SK-N-SH (cell line): ENCODE data around the gene MDK.

Experiments
- EP300 ChIP-seq, 2 experiments: IDR thresholded peaks; 2 replicates each; pipeline versions ENCODE4 v1.4.0 to v1.6.1; 2012; ENCODE audit warnings: borderline replicate concordance in 1 of 2, low read depth in 1 of 2, low read length in 1 of 2
- FOXJ3 ChIP-seq: sonication (generic); formaldehyde crosslinking; IDR thresholded peaks from 2 replicates; pipeline ENCODE4 v1.5.1; 2020; ENCODE audit warnings: mild to moderate bottlenecking, missing genetic modification reagents
- TF ChIP-seq, protein P1 (sequence below): fragments of 200-600 bp; sonication (generic); IDR thresholded peaks from 2 replicates; pipeline ENCODE4 v1.6.1; 2017; ENCODE audit warnings: antibody characterized with exemption, mild to moderate bottlenecking, moderate library complexity
- TF ChIP-seq, protein P2 (sequence below): IDR thresholded peaks from 2 replicates; pipeline ENCODE4 v1.4.0; 2012; ENCODE audit warnings: low read depth

DNA sequence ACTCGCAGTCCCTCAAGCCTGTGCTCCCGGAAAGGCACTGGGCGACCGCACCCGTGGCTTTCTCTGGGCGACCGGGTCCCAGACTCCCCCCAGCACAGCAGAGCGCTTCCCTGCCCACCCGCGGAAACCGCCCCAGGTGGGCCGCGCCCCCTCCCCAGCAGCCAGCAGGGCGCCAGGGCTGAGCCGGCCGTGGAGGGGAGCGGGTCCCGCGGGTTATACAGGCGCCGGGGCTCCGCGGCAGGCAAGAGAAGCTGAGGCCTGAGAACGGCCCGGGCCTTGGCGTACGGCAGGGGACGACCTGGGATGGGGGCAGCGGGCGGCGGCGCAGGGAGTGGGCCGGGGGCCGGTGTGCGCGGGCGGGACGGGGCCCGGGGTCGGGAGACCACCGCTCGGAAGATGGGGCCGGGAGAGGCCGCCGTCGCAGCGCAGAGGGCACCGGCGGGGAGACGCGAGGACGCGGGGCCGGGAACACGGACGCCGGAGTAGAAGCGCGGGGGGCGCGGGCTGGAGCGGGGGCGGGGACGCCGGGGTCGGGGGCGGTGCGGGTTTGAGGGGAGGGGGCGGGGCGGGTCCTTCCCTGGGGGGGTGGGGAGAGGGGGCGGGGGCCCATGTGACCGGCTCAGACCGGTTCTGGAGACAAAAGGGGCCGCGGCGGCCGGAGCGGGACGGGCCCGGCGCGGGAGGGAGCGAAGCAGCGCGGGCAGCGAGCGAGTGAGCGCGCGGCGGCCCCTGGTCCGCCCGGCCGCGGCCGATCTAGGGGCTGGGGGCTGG, at the start of gene MDK:
- TF ChIP-seq, protein P1, sequence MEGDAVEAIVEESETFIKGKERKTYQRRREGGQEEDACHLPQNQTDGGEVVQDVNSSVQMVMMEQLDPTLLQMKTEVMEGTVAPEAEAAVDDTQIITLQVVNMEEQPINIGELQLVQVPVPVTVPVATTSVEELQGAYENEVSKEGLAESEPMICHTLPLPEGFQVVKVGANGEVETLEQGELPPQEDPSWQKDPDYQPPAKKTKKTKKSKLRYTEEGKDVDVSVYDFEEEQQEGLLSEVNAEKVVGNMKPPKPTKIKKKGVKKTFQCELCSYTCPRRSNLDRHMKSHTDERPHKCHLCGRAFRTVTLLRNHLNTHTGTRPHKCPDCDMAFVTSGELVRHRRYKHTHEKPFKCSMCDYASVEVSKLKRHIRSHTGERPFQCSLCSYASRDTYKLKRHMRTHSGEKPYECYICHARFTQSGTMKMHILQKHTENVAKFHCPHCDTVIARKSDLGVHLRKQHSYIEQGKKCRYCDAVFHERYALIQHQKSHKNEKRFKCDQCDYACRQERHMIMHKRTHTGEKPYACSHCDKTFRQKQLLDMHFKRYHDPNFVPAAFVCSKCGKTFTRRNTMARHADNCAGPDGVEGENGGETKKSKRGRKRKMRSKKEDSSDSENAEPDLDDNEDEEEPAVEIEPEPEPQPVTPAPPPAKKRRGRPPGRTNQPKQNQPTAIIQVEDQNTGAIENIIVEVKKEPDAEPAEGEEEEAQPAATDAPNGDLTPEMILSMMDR: no peak
- TF ChIP-seq EP300 (IDR thresholded peaks at IDR 0.05; ENCODE audit: borderline replicate concordance in 1 of 2, low read depth in 1 of 2, low read length in 1 of 2) (no peak), FOXJ3 (CRISPR knock-in tag) (no peak)
- TF ChIP-seq, protein P2, sequence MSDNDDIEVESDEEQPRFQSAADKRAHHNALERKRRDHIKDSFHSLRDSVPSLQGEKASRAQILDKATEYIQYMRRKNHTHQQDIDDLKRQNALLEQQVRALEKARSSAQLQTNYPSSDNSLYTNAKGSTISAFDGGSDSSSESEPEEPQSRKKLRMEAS: no peak
